K562 (cell line): Measurements from ENCODE around the gene MIDN. TPM values are rescaled to one million over a fixed set of nuclear protein-coding genes. Genes with fewer than 3 reads are reported as not detected.

Experiments
- ARHGAP35 ChIP-seq: fragments of 450-650 bp; IDR thresholded peaks from 2 replicates; pipeline ENCODE4 v1.6.1; 2018; ENCODE audit not compliant: partially characterized antibody
- CBFA2T2 ChIP-seq: fragments of 450-650 bp; conservative IDR thresholded peaks from 2 replicates; pipeline ENCODE4 v1.6.1; 2017; ENCODE audit warnings: mild to moderate bottlenecking
- CBX1 ChIP-seq: sonication (generic); IDR thresholded peaks from 2 replicates; pipeline ENCODE4 v1.6.1; 2016; ENCODE audit warnings: antibody characterized with exemption, low read depth, mild to moderate bottlenecking
- JUNB ChIP-seq: fragments of 450-650 bp; formaldehyde crosslinking; conservative IDR thresholded peaks from 2 replicates; pipeline ENCODE4 v1.4.0; 2020; ENCODE audit warnings: mild to moderate bottlenecking
- MXI1 ChIP-seq: IDR thresholded peaks from 2 replicates; pipeline ENCODE4 v1.6.1; 2011; ENCODE audit warnings: low read depth, mild to moderate bottlenecking, improper control_type of control experiment, low read length
- NFE2 ChIP-seq: IDR thresholded peaks from 2 replicates; pipeline ENCODE4 v1.6.1; 2014; ENCODE audit warnings: antibody characterized with exemption, low read depth
- NFE2L1 ChIP-seq: fragments of 450-650 bp; IDR thresholded peaks from 2 replicates; pipeline ENCODE4 v1.6.1; 2016; ENCODE audit warnings: missing genetic modification characterization, low read depth, mild to moderate bottlenecking, missing compliant biosample characterization, moderate library complexity, borderline replicate concordance
- NFRKB ChIP-seq: fragments of 450-650 bp; IDR thresholded peaks from 2 replicates; pipeline ENCODE4 v1.6.1; 2016; ENCODE audit warnings: low read depth
- XRCC5 ChIP-seq: fragments of 200-400 bp; formaldehyde crosslinking; IDR thresholded peaks from 2 replicates; pipeline ENCODE4 v1.6.1; 2017; ENCODE audit warnings: low read depth, mild to moderate bottlenecking, low read length
- ZNF766 ChIP-seq: fragments of 200-800 bp; sonication (Bioruptor generic); conservative IDR thresholded peaks from 2 replicates; pipeline ENCODE4 v1.6.1; 2016; ENCODE audit warnings: missing genetic modification characterization, missing compliant biosample characterization
- polyA plus RNA-seq, 8 experiments: library from polyadenylated mRNA; depleted of rRNA in 4 of 8; stranded (reverse) in 5 of 8; unstranded in 3 of 8; fragments of >200 nt; fragmentation: Nextera tagmentation in 2 of 8; fragmentation: Illumina TruSeq in 1 of 8; extraction: Ambion mirVana in 2 of 8; extraction: Trizol in 1 of 8; gene quantifications; 2 replicates each; pipeline versions ENCODE4 v1.2.1 to v1.2.3, GENCODE V29; 2011 to 2014; ENCODE audit warnings: inconsistent platforms in 1 of 8, missing spikeins in 1 of 8
- total RNA-seq, 7 experiments: library from RNA; depleted of rRNA in 6 of 7; stranded (reverse); fragments of >200 nt in 6 of 7; fragmentation: Illumina TruSeq in 2 of 7; extraction: Trizol in 2 of 7; gene quantifications; 2 replicates each; pipeline versions ENCODE4 v1.2.1 to v1.2.3, GENCODE V29; 2011 to 2021; ENCODE audit warnings: low replicate concordance in 1 of 7
- TF ChIP-seq, protein P1 (sequence below): sonication (generic); formaldehyde crosslinking; IDR thresholded peaks from 2 replicates; pipeline ENCODE4 v1.8.0; 2023; ENCODE audit warnings: missing genetic modification reagents, mild to moderate bottlenecking, borderline replicate concordance
- TF ChIP-seq, protein P2 (sequence below), 2 experiments: fragments of 450-650 bp; IDR thresholded peaks; 2 replicates each; pipeline ENCODE4 v1.6.1; 2018; ENCODE audit warnings: mild to moderate bottlenecking in 2 of 2, low read depth in 1 of 2; ENCODE audit not compliant: partially characterized antibody in 2 of 2
- TF ChIP-seq, protein P3 (sequence below): sonication (generic); formaldehyde crosslinking; IDR thresholded peaks from 2 replicates; pipeline ENCODE4 v1.8.0; 2022; ENCODE audit warnings: mild to moderate bottlenecking, missing genetic modification reagents
- TF ChIP-seq, protein P4 (sequence below), 3 experiments: fragments of 200-800 bp in 1 of 3; sonication (Bioruptor generic) in 1 of 3; sonication (generic) in 1 of 3; formaldehyde crosslinking in 1 of 3; IDR thresholded peaks; 2 replicates each; pipeline versions ENCODE4 v1.6.1 to v1.8.0; 2016 to 2022; ENCODE audit warnings: mild to moderate bottlenecking in 2 of 3, missing compliant biosample characterization in 2 of 3, missing genetic modification characterization in 2 of 3, missing genetic modification reagents in 1 of 3

MIDN gene
- total and polyA plus RNA-seq, 9 of the 15 experiments (the other 6 are each of a cell fraction or from before 2014, with no cell fraction given): 0.17 to 120 (median 10.1) TPM

DNA sequence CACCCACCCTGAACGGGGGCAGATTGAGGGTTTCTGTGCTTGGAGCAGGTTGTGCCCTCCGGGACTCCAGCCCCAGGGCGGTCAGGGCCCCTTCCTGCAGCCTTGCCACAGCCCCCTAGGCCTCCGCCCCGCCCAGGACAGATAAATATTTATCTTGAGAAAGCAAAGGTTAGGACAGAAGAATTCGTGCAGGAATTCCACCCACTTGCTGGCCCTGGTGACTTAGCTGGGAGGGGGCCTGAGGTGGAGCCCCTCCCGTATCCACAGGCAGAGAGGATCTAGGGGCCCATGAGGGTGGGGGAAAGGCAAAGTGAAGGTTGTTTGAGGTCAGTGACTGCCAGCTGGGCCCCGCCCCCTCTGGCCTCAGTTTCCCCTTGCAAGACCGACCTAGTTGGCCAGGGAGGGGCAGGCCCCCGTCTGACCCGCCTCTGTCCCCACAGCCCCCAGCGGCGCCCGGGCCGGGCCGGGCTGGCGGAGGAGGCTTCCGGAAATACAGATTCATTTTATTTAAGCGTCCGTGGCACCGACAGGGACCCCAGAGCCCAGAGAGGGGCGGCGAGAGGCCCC, 5.2 kb downstream of the MIDN start (continued):
- TF ChIP-seq, protein P1, sequence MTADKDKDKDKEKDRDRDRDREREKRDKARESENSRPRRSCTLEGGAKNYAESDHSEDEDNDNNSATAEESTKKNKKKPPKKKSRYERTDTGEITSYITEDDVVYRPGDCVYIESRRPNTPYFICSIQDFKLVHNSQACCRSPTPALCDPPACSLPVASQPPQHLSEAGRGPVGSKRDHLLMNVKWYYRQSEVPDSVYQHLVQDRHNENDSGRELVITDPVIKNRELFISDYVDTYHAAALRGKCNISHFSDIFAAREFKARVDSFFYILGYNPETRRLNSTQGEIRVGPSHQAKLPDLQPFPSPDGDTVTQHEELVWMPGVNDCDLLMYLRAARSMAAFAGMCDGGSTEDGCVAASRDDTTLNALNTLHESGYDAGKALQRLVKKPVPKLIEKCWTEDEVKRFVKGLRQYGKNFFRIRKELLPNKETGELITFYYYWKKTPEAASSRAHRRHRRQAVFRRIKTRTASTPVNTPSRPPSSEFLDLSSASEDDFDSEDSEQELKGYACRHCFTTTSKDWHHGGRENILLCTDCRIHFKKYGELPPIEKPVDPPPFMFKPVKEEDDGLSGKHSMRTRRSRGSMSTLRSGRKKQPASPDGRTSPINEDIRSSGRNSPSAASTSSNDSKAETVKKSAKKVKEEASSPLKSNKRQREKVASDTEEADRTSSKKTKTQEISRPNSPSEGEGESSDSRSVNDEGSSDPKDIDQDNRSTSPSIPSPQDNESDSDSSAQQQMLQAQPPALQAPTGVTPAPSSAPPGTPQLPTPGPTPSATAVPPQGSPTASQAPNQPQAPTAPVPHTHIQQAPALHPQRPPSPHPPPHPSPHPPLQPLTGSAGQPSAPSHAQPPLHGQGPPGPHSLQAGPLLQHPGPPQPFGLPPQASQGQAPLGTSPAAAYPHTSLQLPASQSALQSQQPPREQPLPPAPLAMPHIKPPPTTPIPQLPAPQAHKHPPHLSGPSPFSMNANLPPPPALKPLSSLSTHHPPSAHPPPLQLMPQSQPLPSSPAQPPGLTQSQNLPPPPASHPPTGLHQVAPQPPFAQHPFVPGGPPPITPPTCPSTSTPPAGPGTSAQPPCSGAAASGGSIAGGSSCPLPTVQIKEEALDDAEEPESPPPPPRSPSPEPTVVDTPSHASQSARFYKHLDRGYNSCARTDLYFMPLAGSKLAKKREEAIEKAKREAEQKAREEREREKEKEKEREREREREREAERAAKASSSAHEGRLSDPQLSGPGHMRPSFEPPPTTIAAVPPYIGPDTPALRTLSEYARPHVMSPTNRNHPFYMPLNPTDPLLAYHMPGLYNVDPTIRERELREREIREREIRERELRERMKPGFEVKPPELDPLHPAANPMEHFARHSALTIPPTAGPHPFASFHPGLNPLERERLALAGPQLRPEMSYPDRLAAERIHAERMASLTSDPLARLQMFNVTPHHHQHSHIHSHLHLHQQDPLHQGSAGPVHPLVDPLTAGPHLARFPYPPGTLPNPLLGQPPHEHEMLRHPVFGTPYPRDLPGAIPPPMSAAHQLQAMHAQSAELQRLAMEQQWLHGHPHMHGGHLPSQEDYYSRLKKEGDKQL (CRISPR knock-in tag): no peak
- no peak for TF ChIP-seq NFRKB
- no peak for TF ChIP-seq CBX1
- no peak for TF ChIP-seq JUNB (CRISPR knock-in tag)
- TF ChIP-seq MXI1: no peak
- TF ChIP-seq NFE2L1 (tag): no peak
- TF ChIP-seq NFE2: no peak; the same call in 1 of the 2 replicates
- no peak for TF ChIP-seq CBFA2T2
- no peak for TF ChIP-seq ARHGAP35
- TF ChIP-seq, protein P2, sequence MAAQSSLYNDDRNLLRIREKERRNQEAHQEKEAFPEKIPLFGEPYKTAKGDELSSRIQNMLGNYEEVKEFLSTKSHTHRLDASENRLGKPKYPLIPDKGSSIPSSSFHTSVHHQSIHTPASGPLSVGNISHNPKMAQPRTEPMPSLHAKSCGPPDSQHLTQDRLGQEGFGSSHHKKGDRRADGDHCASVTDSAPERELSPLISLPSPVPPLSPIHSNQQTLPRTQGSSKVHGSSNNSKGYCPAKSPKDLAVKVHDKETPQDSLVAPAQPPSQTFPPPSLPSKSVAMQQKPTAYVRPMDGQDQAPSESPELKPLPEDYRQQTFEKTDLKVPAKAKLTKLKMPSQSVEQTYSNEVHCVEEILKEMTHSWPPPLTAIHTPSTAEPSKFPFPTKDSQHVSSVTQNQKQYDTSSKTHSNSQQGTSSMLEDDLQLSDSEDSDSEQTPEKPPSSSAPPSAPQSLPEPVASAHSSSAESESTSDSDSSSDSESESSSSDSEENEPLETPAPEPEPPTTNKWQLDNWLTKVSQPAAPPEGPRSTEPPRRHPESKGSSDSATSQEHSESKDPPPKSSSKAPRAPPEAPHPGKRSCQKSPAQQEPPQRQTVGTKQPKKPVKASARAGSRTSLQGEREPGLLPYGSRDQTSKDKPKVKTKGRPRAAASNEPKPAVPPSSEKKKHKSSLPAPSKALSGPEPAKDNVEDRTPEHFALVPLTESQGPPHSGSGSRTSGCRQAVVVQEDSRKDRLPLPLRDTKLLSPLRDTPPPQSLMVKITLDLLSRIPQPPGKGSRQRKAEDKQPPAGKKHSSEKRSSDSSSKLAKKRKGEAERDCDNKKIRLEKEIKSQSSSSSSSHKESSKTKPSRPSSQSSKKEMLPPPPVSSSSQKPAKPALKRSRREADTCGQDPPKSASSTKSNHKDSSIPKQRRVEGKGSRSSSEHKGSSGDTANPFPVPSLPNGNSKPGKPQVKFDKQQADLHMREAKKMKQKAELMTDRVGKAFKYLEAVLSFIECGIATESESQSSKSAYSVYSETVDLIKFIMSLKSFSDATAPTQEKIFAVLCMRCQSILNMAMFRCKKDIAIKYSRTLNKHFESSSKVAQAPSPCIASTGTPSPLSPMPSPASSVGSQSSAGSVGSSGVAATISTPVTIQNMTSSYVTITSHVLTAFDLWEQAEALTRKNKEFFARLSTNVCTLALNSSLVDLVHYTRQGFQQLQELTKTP (IDR thresholded peaks at IDR 0.05; ENCODE audit: low read depth in 1 of 2, partially characterized antibody in 2 of 2): no peak
- TF ChIP-seq, protein P3, sequence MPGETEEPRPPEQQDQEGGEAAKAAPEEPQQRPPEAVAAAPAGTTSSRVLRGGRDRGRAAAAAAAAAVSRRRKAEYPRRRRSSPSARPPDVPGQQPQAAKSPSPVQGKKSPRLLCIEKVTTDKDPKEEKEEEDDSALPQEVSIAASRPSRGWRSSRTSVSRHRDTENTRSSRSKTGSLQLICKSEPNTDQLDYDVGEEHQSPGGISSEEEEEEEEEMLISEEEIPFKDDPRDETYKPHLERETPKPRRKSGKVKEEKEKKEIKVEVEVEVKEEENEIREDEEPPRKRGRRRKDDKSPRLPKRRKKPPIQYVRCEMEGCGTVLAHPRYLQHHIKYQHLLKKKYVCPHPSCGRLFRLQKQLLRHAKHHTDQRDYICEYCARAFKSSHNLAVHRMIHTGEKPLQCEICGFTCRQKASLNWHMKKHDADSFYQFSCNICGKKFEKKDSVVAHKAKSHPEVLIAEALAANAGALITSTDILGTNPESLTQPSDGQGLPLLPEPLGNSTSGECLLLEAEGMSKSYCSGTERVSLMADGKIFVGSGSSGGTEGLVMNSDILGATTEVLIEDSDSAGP (CRISPR knock-in tag): no peak
- no peak for TF ChIP-seq XRCC5
- TF ChIP-seq, protein P4, sequence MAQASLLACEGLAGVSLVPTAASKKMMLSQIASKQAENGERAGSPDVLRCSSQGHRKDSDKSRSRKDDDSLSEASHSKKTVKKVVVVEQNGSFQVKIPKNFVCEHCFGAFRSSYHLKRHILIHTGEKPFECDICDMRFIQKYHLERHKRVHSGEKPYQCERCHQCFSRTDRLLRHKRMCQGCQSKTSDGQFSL (CRISPR knock-in tag; IDR thresholded peaks at IDR 0.05): peak; percentile 48; the same call in 1 of the 2 replicates
- TF ChIP-seq, protein P4 (tag; IDR thresholded peaks at IDR 0.05): no peak
- no peak for TF ChIP-seq ZNF766 (CRISPR knock-in tag)
